Keratinocyte (primary cell): ENCODE measurements around the gene FANCC. TPM values are rescaled to one million over a fixed set of nuclear protein-coding genes. Genes with fewer than 3 reads are reported as not detected.
A peak's percentile ranks its signal among the peaks of the same experiment; 100 is the strongest.

Source experiments
- DNase-seq: peaks from one replicate; pipeline ENCODE4 v3.0.0-alpha.2; 2011; ENCODE audit warnings: low read depth, missing footprints, low spot score
- FAIRE-seq: peaks from 2 replicates; lab custom pipeline; 2011; peaks lifted over from hg19 to GRCh38; lab: Jason Lieb, UNC
- H2AFZ ChIP-seq: 2 replicates; pipeline ENCODE4 v1.6.0; 2012; ENCODE audit warnings: low read length, control low read depth, inconsistent platforms; ENCODE audit not compliant: control insufficient read depth
- H3K27ac ChIP-seq: 2 replicates; pipeline ENCODE4 v1.5.1; 2011; ENCODE audit warnings: low read length; ENCODE audit not compliant: control insufficient read depth, insufficient read depth
- H3K27me3 ChIP-seq: 3 replicates; pipeline ENCODE4 v1.6.0; 2011; ENCODE audit warnings: low read length; ENCODE audit not compliant: control insufficient read depth, insufficient read depth; ENCODE audit errors: extremely low read depth
- H3K36me3 ChIP-seq, 2 experiments: 2 replicates in 1 of 2; 3 replicates in 1 of 2; pipeline ENCODE4 v1.5.1; 2011; ENCODE audit warnings: low read length in 2 of 2, mild to moderate bottlenecking in 1 of 2; ENCODE audit not compliant: control insufficient read depth in 2 of 2, insufficient read depth in 2 of 2; ENCODE audit errors: extremely low read depth in 1 of 2
- H3K4me1 ChIP-seq: 3 replicates; pipeline ENCODE4 v1.5.1; 2011; ENCODE audit warnings: low read length; ENCODE audit not compliant: control insufficient read depth, insufficient read depth; ENCODE audit errors: extremely low read depth
- H3K4me2 ChIP-seq: 3 replicates; pipeline ENCODE4 v1.6.0; 2011; ENCODE audit warnings: low read depth, low read length; ENCODE audit not compliant: control insufficient read depth, insufficient read depth; ENCODE audit errors: extremely low read depth
- H3K4me3 ChIP-seq, 3 experiments: fragments of 200-600 bp in 1 of 3; sonication (generic) in 1 of 3; 2 replicates in 2 of 3; 3 replicates in 1 of 3; pipeline ENCODE4 v1.5.1; 2011 to 2016; ENCODE audit warnings: low read length in 3 of 3, mild to moderate bottlenecking in 3 of 3, control low read depth in 2 of 3, inconsistent platforms in 1 of 3, low read depth in 1 of 3, mixed read lengths in 1 of 3, mixed run types in 1 of 3, moderate library complexity in 1 of 3; ENCODE audit not compliant: control insufficient read depth in 2 of 3, insufficient read depth in 2 of 3; ENCODE audit errors: extremely low read depth in 1 of 3
- H3K79me2 ChIP-seq: 2 replicates; pipeline ENCODE4 v1.6.0; 2012; ENCODE audit warnings: low read length; ENCODE audit not compliant: control insufficient read depth, insufficient read depth
- H3K9ac ChIP-seq: 3 replicates; pipeline ENCODE4 v1.6.0; 2011; ENCODE audit warnings: low read length; ENCODE audit not compliant: control insufficient read depth, insufficient read depth; ENCODE audit errors: extremely low read depth
- H3K9me1 ChIP-seq: 3 replicates; pipeline ENCODE4 v1.6.0; 2011; ENCODE audit warnings: low read length; ENCODE audit not compliant: control insufficient read depth, insufficient read depth; ENCODE audit errors: extremely low read depth
- H3K9me3 ChIP-seq: 2 replicates; pipeline ENCODE4 v1.5.1; 2012; ENCODE audit warnings: low read depth, low read length; ENCODE audit not compliant: control insufficient read depth
- H4K20me1 ChIP-seq: 3 replicates; pipeline ENCODE4 v1.6.0; 2011; ENCODE audit warnings: low read length; ENCODE audit not compliant: control insufficient read depth, insufficient read depth; ENCODE audit errors: extremely low read depth
- CTCF ChIP-seq, 3 experiments: IDR thresholded peaks in 1 of 3; conservative IDR thresholded peaks in 1 of 3; optimal IDR thresholded peaks in 1 of 3; 2 replicates in 2 of 3; 3 replicates in 1 of 3; pipeline versions ENCODE3 to v1.5.1; 2011; ENCODE audit warnings: low read length in 3 of 3, mild to moderate bottlenecking in 3 of 3, moderate library complexity in 2 of 3, control low read depth in 1 of 3, inconsistent platforms in 1 of 3; ENCODE audit not compliant: insufficient read depth in 2 of 3; ENCODE audit errors: extremely low read depth in 1 of 3
- EZH2 ChIP-seq: IDR thresholded peaks from one replicate; pipeline ENCODE4 v1.6.1; 2012; ENCODE audit warnings: inconsistent platforms, mild to moderate bottlenecking, low read length, moderate library complexity
- dilution Hi-C: fragments of 300-500 bp; cut with MboI; formaldehyde crosslinking; loops from one replicate; pipeline ENCODE4 v1.7.0; 2020; ENCODE audit warnings: low sequenced_read_pairs; ENCODE audit not compliant: extremely low pct_ligation_motif_present
- polyA plus RNA-seq, 5 experiments: library from polyadenylated mRNA; depleted of rRNA in 3 of 5; stranded (reverse) in 3 of 5; stranded (forward) in 1 of 5; unstranded in 1 of 5; fragments of >200 nt; gene quantifications; 1 replicate in 1 of 5; 2 replicates in 3 of 5; 3 replicates in 1 of 5; pipeline versions ENCODE4 v1.2.1 to v1.2.3, GENCODE V29; 2011 to 2012; ENCODE audit warnings: missing spikeins in 2 of 5, low read depth in 1 of 5, low replicate concordance in 1 of 5

The FANCC gene
- polyA plus RNA-seq, 1 donor (not counting 4 experiments of a cell fraction or from before 2014, with no cell fraction given) = 8.3 TPM

- FAIRE-seq = no peak
- H2AFZ ChIP-seq = no peak overlapping the region
- no peak overlapping the region for H3K4me2 ChIP-seq
- dilution Hi-C loops = no loop called here
- H3K27me3 ChIP-seq = no peaks in the 10 kb centered on the region
- H3K79me2 ChIP-seq = peaks cover 86% of the 10 kb centered on the region
- no peaks in the 10 kb centered on the region for H3K9me3 ChIP-seq
- DNase-seq = no peak
- H4K20me1 ChIP-seq = no peaks in the 10 kb centered on the region
- no peak overlapping the region for H3K4me3 ChIP-seq
- H3K4me1 ChIP-seq = no peaks in the 10 kb centered on the region
- H3K27ac ChIP-seq = no peak overlapping the region
- H3K36me3 ChIP-seq = peaks cover 31 to 44% of the 10 kb centered on the region in 2 experiments
- TF ChIP-seq CTCF (optimal IDR thresholded peaks at IDR 0.05 in 1 of 3, IDR thresholded peaks at IDR 0.05 in 1 of 3, conservative IDR thresholded peaks at IDR 0.05 in 1 of 3; ENCODE audit: extremely low read depth in 1 of 3, insufficient read depth in 2 of 3, low read length in 3 of 3) = no peak
- TF ChIP-seq EZH2 = no peak
- H3K9me1 ChIP-seq = peaks cover 2% of the 10 kb centered on the region
- H3K9ac ChIP-seq = no peak overlapping the region
Measured at GRCh38 chr9:95073918-95074317, 243.6 kb downstream of the FANCC start.

- dilution Hi-C loops = no loop called here
- Histone ChIP-seq H4K20me1 (no peaks in the 10 kb centered on the region), H3K9me3 (no peaks in the 10 kb centered on the region), H3K4me3 (no peak overlapping the region), H3K27ac (no peak overlapping the region), H2AFZ (no peak overlapping the region), H3K27me3 (no peaks in the 10 kb centered on the region), H3K9ac (no peak overlapping the region), H3K79me2 (peaks cover 88% of the 10 kb centered on the region), H3K9me1 (peaks cover 2% of the 10 kb centered on the region), H3K36me3 (peaks cover 35 to 43% of the 10 kb centered on the region in 2 experiments), H3K4me2 (no peak overlapping the region), H3K4me1 (peaks cover 2% of the 10 kb centered on the region)
- FAIRE-seq (no peak), DNase-seq (no peak)
- TF ChIP-seq CTCF (optimal IDR thresholded peaks at IDR 0.05 in 1 of 3, IDR thresholded peaks at IDR 0.05 in 1 of 3, conservative IDR thresholded peaks at IDR 0.05 in 1 of 3; ENCODE audit: extremely low read depth in 1 of 3, insufficient read depth in 2 of 3, low read length in 3 of 3) (peak; percentile 16 to 51 (median 27)), EZH2 (no peak)
Measured at GRCh38 chr9:95073042-95073607, 244.4 kb downstream of the FANCC start.
